Hematopoietic multipotent progenitor cell treated with erythropoietin and hydrocortisone succinate and interleukin-3 and kit ligand, for 4 days (in vitro differentiated cells): Measurements from ENCODE around the gene NEK6.

Source experiments
- DNase-seq: peaks from one replicate; pipeline ENCODE4 v3.0.0-alpha.2; 2015

Gene NEK6

DNA sequence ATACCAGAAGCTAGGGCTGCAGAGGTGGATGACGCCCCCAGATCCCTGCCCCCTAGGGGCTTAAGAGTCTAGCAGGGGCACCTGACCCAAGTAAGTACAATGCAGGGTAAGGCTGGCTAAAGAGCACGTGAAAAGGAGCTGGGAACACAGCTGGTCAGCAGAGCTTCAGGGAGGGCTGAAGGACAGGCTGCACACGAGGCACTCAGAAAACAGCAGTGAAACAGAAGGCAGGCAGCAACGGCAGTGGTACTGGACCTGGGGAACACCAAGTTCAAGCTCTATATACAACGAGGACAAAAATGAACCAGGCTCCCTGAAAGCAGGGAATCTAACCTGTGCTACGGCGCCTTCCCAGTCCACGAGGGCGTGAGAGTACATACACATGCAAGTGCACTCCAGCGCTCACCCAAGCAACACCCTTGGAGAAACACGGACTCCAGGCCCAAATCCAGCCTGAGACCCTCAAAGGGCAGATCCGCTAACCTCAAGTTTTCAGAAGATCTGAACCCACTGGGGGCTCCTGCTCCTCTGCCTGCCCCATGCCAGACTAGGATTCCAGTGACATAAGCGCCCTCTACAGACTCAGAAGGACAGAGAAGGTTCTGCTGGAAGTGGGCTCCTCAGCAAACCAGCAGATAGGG is 100.1 kb downstream of the NEK6 start:
- DNase-seq, result peak; percentile 46

DNA sequence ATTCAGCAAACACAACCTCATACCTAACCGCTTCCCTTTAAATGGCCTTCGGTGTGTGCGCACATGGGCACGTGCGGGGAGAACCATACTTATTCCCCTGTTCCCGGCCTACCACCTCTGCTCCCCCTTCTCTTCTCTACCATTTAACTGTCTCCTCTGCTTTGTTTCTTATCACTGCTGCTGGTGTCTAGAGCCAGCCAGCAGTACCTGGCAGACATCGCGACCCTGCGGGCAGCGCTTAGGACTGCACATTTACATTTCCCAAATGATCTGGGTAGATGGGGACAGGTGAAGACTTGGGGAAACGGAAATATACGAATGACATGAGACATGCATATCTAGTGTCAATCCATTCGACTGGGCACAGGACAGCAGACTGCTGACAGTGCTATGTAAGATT is 100.9 kb downstream of the NEK6 start:
- no peak for DNase-seq

DNA sequence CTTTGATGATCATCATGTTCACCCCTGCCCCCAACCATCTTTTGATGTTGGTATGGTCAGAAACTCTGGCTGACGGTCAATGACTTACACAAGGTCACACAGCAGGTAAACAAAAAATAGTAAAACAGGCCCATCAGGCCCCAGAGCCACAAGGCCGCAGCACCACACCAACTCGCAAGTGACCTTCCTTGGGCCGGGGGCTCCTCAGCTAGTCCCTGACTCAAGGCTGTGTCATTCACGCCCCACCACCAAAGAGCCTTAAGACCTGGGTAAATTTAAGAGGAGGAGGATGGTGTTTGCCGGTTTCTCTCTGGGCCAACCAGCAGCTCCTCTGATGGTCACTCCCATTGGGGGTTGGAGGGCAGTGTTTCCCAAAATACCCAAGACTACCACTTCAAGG is 101.7 kb downstream of the NEK6 start:
- DNase-seq, result no peak

- DNase-seq, result no peak
Observed at GRCh38 chr9:124359855-124360678, 102.3 kb downstream of the NEK6 start.

GRCh38 chr9:124361128-124361527 is 103.4 kb downstream of the NEK6 start:
- no peak for DNase-seq

GRCh38 chr9:124363326-124364096 is 105.8 kb downstream of the NEK6 start:
- DNase-seq, result no peak

DNA sequence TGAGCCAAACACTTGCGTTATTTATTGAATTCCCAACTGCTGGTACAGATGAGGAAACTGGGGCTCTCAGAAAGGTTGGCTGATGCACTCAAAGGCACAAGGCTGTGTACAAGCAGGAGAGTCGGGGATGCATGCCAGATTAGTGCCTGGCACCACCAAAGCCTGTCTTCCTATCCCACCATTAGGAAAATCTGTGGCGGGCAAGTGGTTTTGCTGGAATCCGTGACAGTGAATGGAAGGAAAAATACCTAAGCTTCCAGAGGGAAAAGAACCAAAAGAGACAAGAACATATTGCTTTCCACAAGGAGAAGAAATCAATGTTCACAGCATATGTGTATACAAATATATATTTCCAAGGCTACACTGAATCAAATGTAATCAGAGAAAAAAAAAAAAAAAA is 106.4 kb downstream of the NEK6 start:
- DNase-seq, result no peak

- no peak for DNase-seq
Observed at GRCh38 chr9:124365036-124365435, 107.3 kb downstream of the NEK6 start.

DNA sequence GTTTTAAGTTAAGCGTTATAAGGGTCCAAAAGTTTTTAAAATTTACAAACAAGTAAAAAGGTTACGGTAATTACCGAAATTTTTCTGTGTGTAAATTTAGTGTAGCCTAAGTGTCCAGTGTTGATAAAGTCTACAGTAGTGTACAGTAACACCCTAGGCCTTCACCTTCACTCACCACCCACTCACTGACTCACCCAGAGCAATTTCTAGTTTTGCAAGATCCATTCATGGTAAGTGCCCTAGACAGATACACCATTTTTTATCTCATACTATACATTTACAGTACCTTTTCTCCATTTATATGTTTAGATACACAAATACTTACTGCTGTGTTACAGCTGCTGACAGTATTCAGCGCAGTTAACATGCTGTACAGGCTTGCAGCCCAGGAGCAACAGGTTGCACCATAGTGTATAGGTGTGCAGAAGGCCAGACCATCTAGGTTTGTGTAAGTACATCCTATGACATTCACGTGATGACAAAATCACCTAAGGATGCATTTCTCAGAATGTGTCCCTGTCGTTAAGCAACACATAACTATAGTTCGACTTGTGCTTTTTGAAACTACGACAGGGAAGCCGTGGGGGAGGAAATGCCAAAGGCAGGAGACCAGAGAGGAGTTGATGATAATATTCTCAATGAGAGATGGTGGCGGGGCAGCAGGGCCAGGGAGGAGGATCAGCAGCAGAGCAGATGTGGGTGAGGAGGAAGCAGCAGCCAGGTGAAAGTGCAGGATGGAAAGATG is 108.9 kb downstream of the NEK6 start:
- no peak for DNase-seq

- no peak for DNase-seq
Observed at GRCh38 chr9:124368692-124369091, 110.9 kb downstream of the NEK6 start.

- no peak for DNase-seq
Observed at GRCh38 chr9:124369231-124369797, 111.6 kb downstream of the NEK6 start.

GRCh38 chr9:124370896-124371582 is 113.3 kb downstream of the NEK6 start:
- DNase-seq, result peak; percentile 46

GRCh38 chr9:124372038-124372437 is 114.3 kb downstream of the NEK6 start:
- DNase-seq, result no peak

GRCh38 chr9:124373386-124373785 is 115.6 kb downstream of the NEK6 start:
- DNase-seq, result no peak

DNA sequence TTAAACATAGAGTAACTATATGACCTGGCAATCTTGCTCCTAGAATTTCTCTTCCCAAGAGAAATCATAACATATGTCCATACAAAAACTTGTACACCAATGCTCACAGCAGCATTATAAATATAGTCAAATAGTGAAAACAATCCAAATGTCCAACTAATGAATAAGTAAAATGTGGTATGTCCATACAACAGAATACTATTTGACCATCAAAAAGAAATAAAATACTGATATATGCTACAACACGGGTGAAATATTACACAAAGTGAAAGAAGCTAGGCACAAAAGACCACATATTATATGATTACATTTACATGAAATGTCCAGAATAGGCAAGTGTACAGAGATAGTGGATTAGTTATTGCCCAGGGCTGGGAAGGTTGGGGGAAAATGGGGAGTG is 116.1 kb downstream of the NEK6 start:
- no peak for DNase-seq

DNA sequence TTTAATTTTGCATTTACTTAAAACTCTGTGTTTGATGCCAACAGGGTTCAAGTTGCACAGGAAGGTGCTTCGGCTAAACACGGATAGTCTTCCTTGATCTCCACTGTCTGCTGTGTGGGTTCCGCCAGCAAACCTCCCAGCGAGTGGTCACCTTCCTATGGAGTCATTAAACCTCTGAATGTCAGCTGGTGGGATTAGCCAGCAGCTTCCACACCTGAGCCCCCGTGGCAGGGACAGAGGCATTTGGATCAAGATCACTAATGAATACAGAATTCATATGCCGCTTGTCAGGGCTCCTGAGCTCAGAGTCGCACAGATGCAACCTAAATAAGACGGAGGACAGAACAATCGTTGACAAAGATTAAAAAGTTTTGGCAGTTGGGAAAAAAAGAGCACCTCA is 118.0 kb downstream of the NEK6 start:
- DNase-seq, result no peak

DNA sequence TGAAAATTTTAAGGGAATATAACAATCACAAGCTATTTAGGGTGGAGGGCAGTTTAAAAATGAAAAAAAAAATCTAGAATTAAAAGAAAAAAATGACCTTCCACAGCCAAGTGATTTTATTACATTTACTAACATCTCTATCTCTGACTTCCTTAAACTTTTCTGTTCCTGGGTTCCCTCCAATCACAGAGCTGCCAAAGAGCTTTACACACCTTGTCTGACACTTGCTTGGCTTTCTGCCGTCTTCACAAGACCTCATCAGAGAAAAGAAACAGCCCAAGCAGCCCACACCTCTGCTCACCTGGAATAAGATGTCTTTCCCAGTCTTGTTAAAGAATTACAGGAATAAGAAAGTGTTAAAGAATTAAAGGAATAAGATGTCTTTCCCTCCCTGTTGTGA is 118.6 kb downstream of the NEK6 start:
- DNase-seq, result no peak

DNA sequence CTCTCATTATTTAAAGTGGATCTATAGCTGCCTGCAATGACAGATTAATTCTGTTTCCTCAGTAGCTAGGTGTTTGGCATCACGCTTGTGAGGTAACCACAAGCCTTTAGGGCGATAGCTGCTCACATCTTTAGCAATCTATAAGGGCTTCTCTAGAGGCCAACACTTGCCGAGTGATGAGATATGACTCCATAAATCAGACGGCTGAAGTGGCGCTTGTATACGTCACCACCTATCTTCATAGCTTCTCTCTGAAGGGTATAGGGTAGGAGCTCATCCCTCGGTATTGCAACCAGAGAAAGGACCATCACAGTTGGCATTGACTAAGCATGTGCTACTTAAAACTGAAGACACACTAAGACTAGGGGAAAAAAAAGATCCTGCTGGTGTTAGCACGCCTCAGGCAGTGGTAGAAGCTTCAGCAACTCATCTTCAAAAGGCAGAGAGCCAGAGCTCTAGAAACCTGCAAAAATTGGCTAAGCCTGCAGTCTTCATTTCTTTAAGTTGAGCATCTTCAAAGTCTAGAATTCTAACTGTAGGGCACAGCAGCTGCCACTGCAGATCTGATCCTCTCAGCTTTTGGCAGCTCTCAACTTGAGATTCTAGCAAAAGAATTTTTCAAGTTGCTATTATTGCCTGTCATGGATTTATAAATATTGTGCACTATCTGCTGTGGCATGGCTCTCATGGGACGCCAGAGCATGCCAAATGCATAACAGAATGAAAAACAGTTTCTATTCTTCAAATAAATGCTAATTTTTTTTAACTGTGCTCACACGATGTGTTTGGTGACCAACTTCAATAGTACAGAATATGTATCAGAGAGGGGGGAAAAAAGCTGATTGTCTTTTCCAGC is 120.0 kb downstream of the NEK6 start:
- DNase-seq, result no peak

DNA sequence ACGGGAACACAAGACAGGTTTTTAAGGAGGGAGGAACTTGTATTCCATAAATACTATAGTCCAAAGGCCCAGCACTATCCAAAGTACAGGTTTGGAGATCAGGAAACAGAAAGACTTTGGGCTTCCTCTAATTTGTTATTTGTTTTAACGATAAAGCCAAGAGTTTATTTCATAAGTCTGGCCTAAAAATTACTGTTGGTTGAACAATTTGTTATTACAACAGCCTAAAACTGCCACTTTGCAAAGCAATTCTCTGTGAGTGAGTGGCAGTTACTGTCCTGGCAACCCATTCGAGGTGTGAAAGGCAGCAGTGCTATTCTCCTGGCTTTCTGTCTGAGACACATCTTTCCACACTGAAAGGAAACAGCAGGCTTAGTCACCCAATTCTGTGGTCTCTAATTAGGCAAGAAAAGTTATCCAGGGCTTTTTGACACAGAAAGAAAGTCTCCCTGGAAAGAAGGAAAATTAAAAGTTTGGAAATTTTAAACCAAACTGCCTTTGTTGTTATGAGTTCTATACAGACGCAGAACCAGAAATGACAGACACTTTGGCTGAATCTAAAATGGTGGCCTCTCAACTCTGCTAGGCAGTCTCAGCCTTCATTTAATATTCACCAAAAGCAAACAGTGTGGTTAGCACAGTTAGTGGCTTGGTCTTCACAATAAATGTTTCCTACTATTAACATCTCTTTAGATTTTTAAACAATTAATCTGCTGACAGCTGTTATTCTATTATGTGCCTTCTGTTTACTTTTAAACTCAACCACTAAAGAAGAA is 123.6 kb downstream of the NEK6 start:
- peak; percentile 73 for DNase-seq

- no peak for DNase-seq
Observed at GRCh38 chr9:124384210-124384609, 126.5 kb downstream of the NEK6 start.
